Measurements from ENCODE around the gene MYO3B. TPM values are rescaled to one million over a fixed set of nuclear protein-coding genes. Genes with fewer than 3 reads are reported as not detected.

The MYO3B gene
- polyA plus RNA-seq, 1 donor: 0.30 TPM

DNA sequence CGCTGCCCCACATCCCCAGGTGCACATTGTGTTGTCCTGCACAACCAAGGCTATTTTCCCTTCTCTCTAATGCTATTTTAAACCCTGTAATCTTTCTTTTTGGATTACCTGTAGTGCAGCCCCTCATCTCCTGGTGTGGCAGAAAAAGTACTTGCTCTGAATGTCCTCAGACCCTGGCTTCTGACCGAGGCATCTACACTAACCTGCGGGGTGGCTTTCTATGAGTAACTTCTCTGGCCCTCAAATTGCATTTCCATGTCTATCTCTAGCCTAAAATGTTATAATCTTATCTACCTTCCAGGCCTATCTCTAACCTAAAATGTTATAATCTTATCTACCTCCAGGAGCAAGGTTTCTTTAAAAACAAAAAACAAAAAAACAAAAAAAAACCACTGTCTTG is 519.0 kb downstream of the MYO3B start:
- WGBS (ENCODE audit: insufficient coverage, low lambda C conversion rate): 100% methylated on average over 1 of the region's 3 CpGs
- H3K27ac ChIP-seq (ENCODE audit: low read length): no peak overlapping the region
- no peaks in the 10 kb centered on the region for H3K36me3 ChIP-seq (ENCODE audit: control insufficient read depth, insufficient read depth, low read length)
- no peaks in the 10 kb centered on the region for H3K9me3 ChIP-seq (ENCODE audit: control insufficient read depth, low read depth, low read length)
- no peak for DNase-seq
- no peaks in the 10 kb centered on the region for H3K4me1 ChIP-seq (ENCODE audit: control insufficient read depth, insufficient read depth, low read length)
- H3K4me3 ChIP-seq (ENCODE audit: low read length): no peak overlapping the region
- H3K27me3 ChIP-seq (ENCODE audit: control insufficient read depth, insufficient read depth, low read length): no peaks in the 10 kb centered on the region

DNA sequence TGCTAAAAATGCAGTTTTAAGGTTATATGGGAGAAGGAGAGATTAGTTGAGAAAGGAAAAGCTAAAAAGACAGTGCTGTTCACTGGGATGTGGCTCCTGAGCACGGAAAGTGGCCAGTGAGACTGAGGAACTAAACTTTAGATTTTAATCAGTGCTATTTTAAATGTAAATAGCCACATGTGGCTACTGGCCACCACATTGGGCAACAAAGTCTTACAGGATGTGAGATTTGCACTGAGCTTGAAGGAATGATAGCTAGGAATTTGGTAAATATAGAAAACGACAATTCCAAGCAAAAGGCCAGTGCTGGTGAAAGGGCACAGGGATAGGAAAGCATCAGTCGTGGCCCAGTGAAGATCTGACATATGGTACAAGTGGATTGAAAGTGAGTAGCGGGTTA is 523.1 kb downstream of the MYO3B start:
- no peaks in the 10 kb centered on the region for H3K9me3 ChIP-seq (ENCODE audit: control insufficient read depth, low read depth, low read length)
- no peaks in the 10 kb centered on the region for H3K36me3 ChIP-seq (ENCODE audit: control insufficient read depth, insufficient read depth, low read length)
- no peak for DNase-seq
- no peak overlapping the region for H3K4me3 ChIP-seq (ENCODE audit: low read length)
- WGBS (ENCODE audit: insufficient coverage, low lambda C conversion rate): 79% methylated on average over 3 of the region's 4 CpGs
- H3K27me3 ChIP-seq (ENCODE audit: control insufficient read depth, insufficient read depth, low read length): no peaks in the 10 kb centered on the region
- H3K27ac ChIP-seq (ENCODE audit: low read length): no peak overlapping the region
- no peaks in the 10 kb centered on the region for H3K4me1 ChIP-seq (ENCODE audit: control insufficient read depth, insufficient read depth, low read length)

DNA sequence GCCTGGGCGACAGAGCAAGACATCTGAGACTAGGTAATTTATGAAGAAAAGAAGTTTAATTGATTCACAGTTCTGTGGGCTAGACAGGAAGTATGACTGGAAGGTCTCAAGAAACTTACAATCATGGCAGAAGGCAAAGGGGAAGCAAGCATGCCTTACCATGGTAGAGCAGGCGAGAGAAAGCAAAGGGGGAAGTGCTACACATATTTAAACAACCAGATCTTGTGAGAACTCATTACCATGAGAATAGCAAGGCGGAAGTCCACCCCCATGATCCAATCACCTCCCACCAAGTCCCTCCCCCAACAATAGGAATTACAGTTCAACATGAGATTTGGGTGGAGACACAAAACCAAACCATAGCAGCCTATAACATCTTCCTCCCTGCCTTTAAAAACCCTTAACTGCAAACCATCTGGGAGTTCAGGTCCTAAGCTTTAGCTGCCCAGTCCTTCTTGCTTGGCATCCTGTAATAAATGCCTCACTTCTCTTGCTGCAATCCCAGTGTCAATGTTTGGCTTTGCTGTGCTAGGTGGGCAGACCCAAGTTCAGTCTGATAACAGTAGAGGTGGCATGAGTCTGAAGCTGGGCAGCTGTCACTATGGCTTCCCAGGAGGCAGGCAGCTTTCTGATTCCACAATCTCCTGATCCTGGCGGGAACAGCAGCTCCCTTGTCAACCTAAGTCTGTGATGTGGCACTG is 526.0 kb downstream of the MYO3B start:
- 83% methylated on average over 2 of the region's 4 CpGs for WGBS (ENCODE audit: insufficient coverage, low lambda C conversion rate)

More for the DNA sequence above, 526.0 kb downstream of the MYO3B start:
- Histone ChIP-seq H3K27ac (ENCODE audit: low read length) (no peak overlapping the region), H3K27me3 (ENCODE audit: control insufficient read depth, insufficient read depth, low read length) (peaks cover 8% of the 10 kb centered on the region), H3K9me3 (ENCODE audit: control insufficient read depth, low read depth, low read length) (no peaks in the 10 kb centered on the region), H3K4me1 (ENCODE audit: control insufficient read depth, insufficient read depth, low read length) (no peaks in the 10 kb centered on the region), H3K4me3 (ENCODE audit: low read length) (no peak overlapping the region), H3K36me3 (ENCODE audit: control insufficient read depth, insufficient read depth, low read length) (no peaks in the 10 kb centered on the region)
- peak in 1 of 2 donors; percentile 42 for DNase-seq
